Mucosa of rectum (tissue), 2 donors: ENCODE data around the gene ORM2.

Experiments
- H3K27ac ChIP-seq, 2 donors: one replicate each; pipeline ENCODE4 v1.7.0; 2013; ENCODE audit warnings: inconsistent platforms in 2 of 2, low read depth in 2 of 2, low read length in 2 of 2
- H3K27me3 ChIP-seq, 2 donors: one replicate each; pipeline ENCODE4 v1.7.0; 2013; ENCODE audit warnings: low read length in 2 of 2; ENCODE audit not compliant: control insufficient read depth in 2 of 2, insufficient read depth in 2 of 2
- H3K36me3 ChIP-seq, 2 donors: one replicate each; pipeline ENCODE4 v1.7.0; 2013; ENCODE audit warnings: low read length in 2 of 2; ENCODE audit not compliant: control insufficient read depth in 2 of 2, insufficient read depth in 2 of 2
- H3K4me1 ChIP-seq, 2 donors: one replicate each; pipeline ENCODE4 v1.7.0; 2013; ENCODE audit warnings: low read length in 2 of 2, mild to moderate bottlenecking in 1 of 2; ENCODE audit not compliant: control insufficient read depth in 2 of 2, insufficient read depth in 2 of 2
- H3K4me3 ChIP-seq, 2 donors: one replicate each; pipeline ENCODE4 v1.7.0; 2013; ENCODE audit warnings: low read length in 2 of 2
- H3K9ac ChIP-seq, 2 donors: one replicate each; pipeline ENCODE4 v1.7.0; 2013; ENCODE audit warnings: low read length in 2 of 2, low read depth in 1 of 2, mild to moderate bottlenecking in 1 of 2
- H3K9me3 ChIP-seq, 2 donors: one replicate each; pipeline ENCODE4 v1.7.0; 2013; ENCODE audit warnings: low read length in 2 of 2; ENCODE audit not compliant: control insufficient read depth in 2 of 2
- donor health status: healthy.
- donor health status: Normal muscosa, but diverticular disease.

The ORM2 gene

GRCh38 chr9:114369216-114370130 lies 39.8 kb downstream of the ORM2 start:
- no peak overlapping the region for H3K9ac ChIP-seq
- H3K36me3 ChIP-seq = peaks cover 49 to 56% of the 10 kb centered on the region in 2 donors
- peak overlapping the region in 1 of 2 donors; percentile 83 for H3K27ac ChIP-seq

GRCh38 chr9:114370251-114370967 lies 40.7 kb downstream of the ORM2 start:
- H3K27ac ChIP-seq = peak overlapping the region in 1 of 2 donors; percentile 83
- no peak overlapping the region for H3K9ac ChIP-seq
- H3K36me3 ChIP-seq = peaks cover 41 to 56% of the 10 kb centered on the region in 2 donors
- H3K4me3 ChIP-seq = no peak overlapping the region
- H3K27me3 ChIP-seq = no peaks in the 10 kb centered on the region
- peaks cover 27 to 45% of the 10 kb centered on the region in 2 donors for H3K4me1 ChIP-seq
- H3K9me3 ChIP-seq = no peaks in the 10 kb centered on the region

More at GRCh38 chr9:114369216-114370130, 39.8 kb downstream of the ORM2 start:
- Histone ChIP-seq H3K4me1 (peaks cover 27 to 45% of the 10 kb centered on the region in 2 donors), H3K27me3 (no peaks in the 10 kb centered on the region), H3K4me3 (no peak overlapping the region), H3K9me3 (no peaks in the 10 kb centered on the region)

- Histone ChIP-seq H3K4me3 (no peak overlapping the region), H3K9ac (no peak overlapping the region), H3K4me1 (peaks cover 23 to 43% of the 10 kb centered on the region in 2 donors), H3K27me3 (no peaks in the 10 kb centered on the region), H3K36me3 (peaks cover 41 to 59% of the 10 kb centered on the region in 2 donors), H3K27ac (peak overlapping the region; percentile 65 to 83), H3K9me3 (no peaks in the 10 kb centered on the region)
Measured at GRCh38 chr9:114370968-114371320, 41.3 kb downstream of the ORM2 start.

- Histone ChIP-seq H3K36me3 (peaks cover 43 to 62% of the 10 kb centered on the region in 2 donors), H3K4me1 (peaks cover 20 to 43% of the 10 kb centered on the region in 2 donors), H3K4me3 (no peak overlapping the region), H3K27me3 (no peaks in the 10 kb centered on the region), H3K27ac (peak overlapping the region; percentile 65 to 83), H3K9me3 (no peaks in the 10 kb centered on the region), H3K9ac (no peak overlapping the region)
Measured at GRCh38 chr9:114371343-114371944, 41.8 kb downstream of the ORM2 start.

- Histone ChIP-seq H3K9me3 (no peaks in the 10 kb centered on the region), H3K27ac (peak overlapping the region; percentile 65 to 83), H3K4me1 (peaks cover 14 to 40% of the 10 kb centered on the region in 2 donors), H3K9ac (peak overlapping the region; percentile 14 to 29), H3K27me3 (no peaks in the 10 kb centered on the region), H3K4me3 (peak overlapping the region in 1 of 2 donors; percentile 41), H3K36me3 (peaks cover 48 to 67% of the 10 kb centered on the region in 2 donors)
Measured at GRCh38 chr9:114371973-114372917, 42.6 kb downstream of the ORM2 start.

GRCh38 chr9:114372921-114373448 lies 43.3 kb downstream of the ORM2 start:
- Histone ChIP-seq H3K9ac (peak overlapping the region in 1 of 2 donors; percentile 29), H3K4me1 (peaks cover 8 to 32% of the 10 kb centered on the region in 2 donors), H3K27ac (peak overlapping the region; percentile 65 to 83), H3K36me3 (peaks cover 46 to 66% of the 10 kb centered on the region in 2 donors), H3K9me3 (no peaks in the 10 kb centered on the region), H3K4me3 (no peak overlapping the region), H3K27me3 (no peaks in the 10 kb centered on the region)

DNA sequence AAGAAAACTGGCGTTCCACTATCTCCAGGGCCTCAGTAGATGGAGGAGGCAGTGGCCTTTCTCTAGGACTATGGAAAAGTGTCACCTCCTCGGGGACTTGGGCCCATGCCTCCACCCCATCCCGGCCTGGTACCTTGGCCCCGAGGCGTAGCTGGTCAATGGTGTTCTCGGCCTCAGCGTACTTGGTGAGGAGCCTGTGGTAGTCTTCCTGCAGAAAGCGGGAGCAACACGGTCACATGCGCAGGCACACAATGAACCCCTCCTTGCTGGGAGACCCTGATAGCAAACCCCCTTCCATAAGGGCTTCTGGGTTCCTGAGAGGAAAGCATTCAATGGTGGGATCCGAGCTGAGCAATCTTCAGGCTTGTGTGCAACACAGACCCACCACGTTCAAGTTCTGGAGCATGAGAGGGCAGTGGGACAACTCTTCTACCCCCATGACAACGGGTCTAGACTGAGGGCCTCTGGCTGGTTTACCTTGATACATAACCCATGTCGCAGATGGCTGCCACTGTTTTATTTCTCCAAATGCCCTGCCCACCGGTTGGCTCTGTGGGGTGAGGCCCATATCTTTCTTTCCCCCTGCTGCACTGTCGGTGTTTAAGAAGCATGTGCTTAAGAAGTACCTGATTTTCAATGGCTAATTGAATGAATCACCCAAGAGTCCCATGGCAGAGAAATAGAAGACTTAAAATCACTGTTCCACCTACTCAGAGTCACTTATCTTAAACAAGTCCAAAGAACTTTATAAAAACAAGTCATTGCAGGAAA lies 44.5 kb downstream of the ORM2 start:
- peak overlapping the region in 1 of 2 donors; percentile 83 for H3K27ac ChIP-seq
- H3K4me1 ChIP-seq = peaks cover 8 to 28% of the 10 kb centered on the region in 2 donors
- no peaks in the 10 kb centered on the region for H3K27me3 ChIP-seq
- peaks cover 46 to 71% of the 10 kb centered on the region in 2 donors for H3K36me3 ChIP-seq
- H3K9me3 ChIP-seq = no peaks in the 10 kb centered on the region
- no peak overlapping the region for H3K4me3 ChIP-seq
- no peak overlapping the region for H3K9ac ChIP-seq

DNA sequence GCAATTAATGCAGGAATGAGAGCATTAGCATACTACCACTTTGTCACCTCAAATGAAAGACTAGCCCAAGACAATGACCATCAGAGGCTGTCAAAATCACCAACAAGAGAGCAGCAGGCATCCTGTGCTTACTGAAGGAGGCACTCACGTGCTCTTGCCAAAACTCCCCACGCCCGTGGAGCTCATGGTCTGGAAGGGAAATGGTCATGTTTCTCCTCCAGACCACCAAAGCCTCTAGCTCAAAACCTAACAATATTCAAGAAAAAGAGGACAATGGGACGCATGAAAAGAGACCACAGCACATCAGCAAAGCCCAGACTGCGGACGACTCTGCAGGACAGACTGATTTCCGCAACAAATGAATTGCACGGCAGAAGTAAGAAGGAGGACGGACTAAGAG lies 45.3 kb downstream of the ORM2 start:
- Histone ChIP-seq H3K9ac (no peak overlapping the region), H3K27ac (peak overlapping the region in 1 of 2 donors; percentile 3), H3K4me3 (no peak overlapping the region), H3K36me3 (peaks cover 45 to 72% of the 10 kb centered on the region in 2 donors), H3K4me1 (peaks cover 8 to 24% of the 10 kb centered on the region in 2 donors), H3K27me3 (no peaks in the 10 kb centered on the region), H3K9me3 (no peaks in the 10 kb centered on the region)
